CD4-positive, alpha-beta T cell treated with Interferon alpha-2 for 1 hour (primary cell): Measurements from ENCODE around the gene SLC9C2.
"Not testable (repeated sequence)": the region's sequence is repeated elsewhere in the genome, so short reads cannot be mapped to it uniquely, and the experiment has no call there.

Source experiments
- DNase-seq, 2 donors: peaks; one replicate each; pipeline ENCODE4 v3.0.0-alpha.2; 2020 to 2022

Gene SLC9C2

GRCh38 chr1:173529106-173529505, 73.8 kb downstream of the SLC9C2 start:
- DNase-seq, result no peak

DNA sequence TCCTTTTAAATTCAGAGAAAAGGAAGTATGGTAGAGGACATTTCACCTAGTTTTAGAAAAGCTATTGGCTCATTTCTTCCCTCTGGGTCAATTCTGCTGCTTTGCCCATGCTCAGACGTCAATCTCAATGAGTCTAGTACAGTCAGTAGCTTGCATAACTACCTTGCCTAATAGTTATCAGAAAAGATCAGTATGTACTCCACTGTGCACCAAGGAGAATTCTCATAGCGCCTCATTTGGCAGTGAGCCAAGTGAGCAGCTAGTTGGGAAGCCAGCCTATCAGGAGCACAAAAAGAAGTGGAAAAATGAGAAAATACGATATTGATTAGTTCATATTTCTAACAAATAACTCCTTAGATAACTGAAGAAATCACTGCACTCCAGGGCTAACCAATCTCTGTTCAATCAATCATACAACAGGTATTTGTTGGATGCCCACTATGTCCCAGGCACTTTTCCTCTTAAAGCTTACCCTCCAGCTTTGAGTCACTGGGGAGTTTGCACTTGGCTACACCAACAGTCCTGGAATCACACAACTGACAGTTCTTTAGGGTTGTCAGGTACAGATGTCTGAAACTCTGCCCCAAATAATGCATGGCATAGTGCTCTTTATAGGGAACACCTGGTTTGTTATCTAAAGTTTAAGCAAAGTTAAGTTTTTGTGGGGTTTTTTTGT, 75.6 kb downstream of the SLC9C2 start:
- DNase-seq, result no peak

- DNase-seq, result no peak
These were observed 76.9 kb downstream of the SLC9C2 start for GRCh38 chr1:173525926-173526325.

GRCh38 chr1:173523329-173523728, 79.5 kb downstream of the SLC9C2 start:
- DNase-seq, result no peak

DNA sequence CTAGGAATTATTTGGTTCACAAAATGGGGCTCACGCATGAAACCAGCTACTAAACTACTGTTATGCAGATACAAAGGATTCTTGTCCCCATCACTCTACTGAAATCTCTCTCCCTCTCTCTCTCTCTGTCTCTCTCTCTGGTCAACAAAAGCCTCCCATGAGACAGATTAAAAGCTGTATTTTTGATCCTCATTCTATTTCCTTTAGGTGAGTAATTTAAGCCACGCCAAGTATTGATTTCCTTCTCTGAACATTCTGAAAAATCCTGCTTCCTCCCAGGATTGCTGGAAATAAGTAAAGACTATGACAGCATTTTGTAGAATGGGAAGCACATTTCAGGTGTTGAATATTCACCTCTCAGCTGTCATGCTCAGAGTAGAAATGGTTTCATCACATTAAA, 82.1 kb downstream of the SLC9C2 start:
- DNase-seq, result no peak

- not testable (repeated sequence) for DNase-seq
These were observed 88.4 kb downstream of the SLC9C2 start for GRCh38 chr1:173514503-173514902.

- no peak for DNase-seq
These were observed 93.1 kb downstream of the SLC9C2 start for GRCh38 chr1:173509797-173510196.

DNA sequence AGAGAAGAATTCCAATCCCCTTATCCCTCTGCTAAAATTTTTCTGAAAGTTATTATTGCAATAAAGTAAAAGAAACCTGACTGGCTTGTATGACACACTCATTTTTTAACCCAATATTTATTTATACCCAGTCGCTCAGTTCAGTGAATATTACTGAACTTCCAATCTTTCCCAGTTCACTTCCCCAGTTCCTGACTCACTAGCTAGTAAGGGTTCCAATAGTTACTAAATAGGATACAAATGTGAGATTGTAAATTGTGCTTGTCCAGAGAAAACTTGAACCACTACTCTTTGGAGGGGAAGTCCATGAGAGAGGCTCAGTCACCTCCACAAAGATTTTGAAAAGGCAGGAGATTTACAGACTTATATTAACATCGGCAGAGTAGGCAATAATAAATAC, 94.3 kb downstream of the SLC9C2 start:
- DNase-seq, result no peak

- no peak for DNase-seq
These were observed 95.0 kb downstream of the SLC9C2 start for GRCh38 chr1:173507847-173508209.

- DNase-seq, result no peak
These were observed 95.5 kb downstream of the SLC9C2 start for GRCh38 chr1:173507205-173507846.

DNA sequence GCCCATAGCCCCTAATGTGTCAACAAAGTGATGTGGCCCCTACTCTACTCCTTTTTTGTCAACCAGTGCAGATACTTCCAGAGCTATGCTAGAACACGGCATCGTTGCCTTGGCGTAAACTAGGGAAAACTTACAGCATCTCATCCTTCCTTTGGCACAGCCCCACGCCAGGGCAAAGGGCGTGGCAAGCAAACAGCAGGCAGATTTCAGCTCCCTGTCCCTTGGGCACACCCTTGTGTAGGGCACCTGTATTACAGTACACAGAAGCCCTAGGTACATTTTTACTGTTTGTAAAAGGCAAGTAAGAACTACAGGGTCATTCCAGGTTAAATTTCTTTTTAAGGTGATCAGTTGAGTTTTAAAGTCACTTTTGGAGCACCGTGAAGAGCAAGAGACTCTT, 96.4 kb downstream of the SLC9C2 start:
- DNase-seq, result no peak

DNA sequence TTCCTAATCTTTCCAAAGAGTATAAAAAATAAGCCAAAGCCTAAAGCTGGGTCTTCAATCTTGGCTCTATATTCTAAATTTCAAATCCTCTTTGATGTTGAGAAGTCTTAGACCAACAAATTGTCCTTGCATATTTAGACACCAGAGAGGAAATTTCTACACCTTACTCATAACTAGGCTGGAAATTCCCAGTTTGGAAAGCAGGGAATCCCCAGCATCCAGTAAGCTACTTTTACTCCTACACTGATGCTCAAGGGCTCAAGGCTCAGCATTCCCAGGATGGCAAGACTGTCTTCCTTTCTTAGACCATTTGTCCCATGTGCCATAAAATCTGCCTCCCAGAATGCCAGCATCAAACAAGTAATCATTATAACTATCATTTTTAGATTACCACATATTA, 97.5 kb downstream of the SLC9C2 start:
- DNase-seq, result no peak

- no peak for DNase-seq
These were observed 98.6 kb downstream of the SLC9C2 start for GRCh38 chr1:173504268-173504667.

- DNase-seq, result no peak
These were observed 99.5 kb downstream of the SLC9C2 start for GRCh38 chr1:173503391-173503790.

GRCh38 chr1:173502104-173502503, 100.8 kb downstream of the SLC9C2 start:
- no peak for DNase-seq

DNA sequence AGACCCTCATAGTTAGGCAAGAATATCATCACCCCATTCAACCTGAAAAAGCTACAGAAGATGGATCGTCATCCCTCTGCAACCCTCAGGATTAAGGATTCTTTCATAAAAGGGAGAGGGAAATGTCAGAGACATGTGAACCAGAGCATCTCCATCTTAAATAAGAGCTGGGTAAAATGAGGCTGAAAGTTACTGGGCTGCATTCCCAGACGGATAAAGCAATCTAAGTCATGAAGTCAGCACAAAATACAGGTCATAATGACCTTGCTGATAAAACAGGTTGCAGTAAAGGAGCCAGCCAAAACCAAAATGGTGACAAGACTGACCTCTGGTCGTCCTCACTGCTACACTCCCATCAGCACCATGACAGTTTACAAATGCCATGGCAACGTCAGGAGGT, 103.1 kb downstream of the SLC9C2 start:
- no peak for DNase-seq

GRCh38 chr1:173496757-173497320, 106.0 kb downstream of the SLC9C2 start:
- no peak for DNase-seq

DNA sequence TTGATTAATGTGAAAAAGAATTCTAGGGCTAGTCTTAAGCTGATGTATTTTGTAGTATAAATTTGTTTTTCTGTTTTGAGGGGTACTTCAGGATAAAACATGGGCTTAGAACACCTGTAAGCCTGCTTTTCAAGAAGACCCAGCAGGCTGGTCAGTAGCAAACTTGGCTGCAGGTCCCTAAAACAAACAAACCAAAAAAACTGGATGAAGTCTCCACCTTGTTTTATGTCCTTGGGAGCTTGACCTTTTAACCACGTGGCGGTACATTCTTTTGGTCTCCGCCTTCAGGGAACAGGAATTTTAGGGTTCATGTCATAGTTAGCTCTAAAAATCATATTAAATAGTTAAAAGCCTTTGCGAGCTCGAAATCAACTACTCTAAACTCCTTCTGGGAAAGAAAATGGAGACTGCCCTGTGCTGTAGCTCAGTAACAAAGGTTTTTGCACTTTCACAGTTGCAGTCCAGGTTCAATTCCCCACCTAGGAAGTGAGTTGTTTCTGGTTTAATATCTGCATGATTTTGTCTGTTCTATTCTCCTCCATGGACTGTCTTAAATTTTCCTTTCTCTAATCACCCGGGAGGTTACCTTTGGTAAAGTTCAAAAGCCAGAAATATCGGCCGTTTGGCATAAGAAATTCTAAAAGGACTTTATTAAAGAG, 107.1 kb downstream of the SLC9C2 start:
- no peak for DNase-seq

DNA sequence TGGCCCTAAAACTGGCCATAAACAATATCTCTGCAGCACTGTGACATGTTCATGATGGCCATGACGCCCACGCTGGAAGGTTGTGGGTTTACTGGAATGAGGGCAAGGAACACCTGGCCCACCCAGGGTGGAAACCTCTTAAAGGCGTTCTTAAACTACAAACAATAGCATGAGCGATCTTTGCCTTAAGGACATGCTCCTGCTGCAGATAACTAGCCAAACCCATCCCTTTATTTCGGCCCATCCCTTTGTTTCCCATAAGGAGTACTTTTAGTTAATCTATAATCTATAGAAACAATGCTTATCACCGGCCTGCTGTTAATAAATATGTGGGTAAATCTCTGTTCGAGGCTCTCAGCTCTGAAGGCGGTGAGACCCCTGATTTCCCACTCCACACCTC, 109.7 kb downstream of the SLC9C2 start:
- DNase-seq, result not testable (repeated sequence)

GRCh38 chr1:173491508-173491907, 111.4 kb downstream of the SLC9C2 start:
- DNase-seq, result no peak

DNA sequence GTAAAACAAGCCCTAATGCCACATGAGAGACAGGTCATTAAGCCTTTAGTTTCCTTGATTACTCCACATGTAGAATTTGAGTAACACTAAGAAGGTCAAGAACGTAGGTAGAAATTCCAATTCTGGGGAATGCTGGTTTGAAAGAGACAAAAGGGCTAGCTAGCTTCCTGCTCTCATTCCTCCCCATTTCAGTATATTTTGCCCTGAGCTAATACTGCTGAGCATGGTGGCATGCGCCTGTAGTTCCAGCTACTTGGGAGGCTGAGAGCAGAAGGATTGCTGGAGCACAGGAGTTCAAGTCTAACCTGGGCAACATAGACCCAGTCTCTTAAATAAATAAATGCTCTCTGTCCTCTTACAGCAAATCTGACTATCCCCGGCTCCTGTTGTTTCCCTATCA, 112.9 kb downstream of the SLC9C2 start:
- DNase-seq, result no peak

DNA sequence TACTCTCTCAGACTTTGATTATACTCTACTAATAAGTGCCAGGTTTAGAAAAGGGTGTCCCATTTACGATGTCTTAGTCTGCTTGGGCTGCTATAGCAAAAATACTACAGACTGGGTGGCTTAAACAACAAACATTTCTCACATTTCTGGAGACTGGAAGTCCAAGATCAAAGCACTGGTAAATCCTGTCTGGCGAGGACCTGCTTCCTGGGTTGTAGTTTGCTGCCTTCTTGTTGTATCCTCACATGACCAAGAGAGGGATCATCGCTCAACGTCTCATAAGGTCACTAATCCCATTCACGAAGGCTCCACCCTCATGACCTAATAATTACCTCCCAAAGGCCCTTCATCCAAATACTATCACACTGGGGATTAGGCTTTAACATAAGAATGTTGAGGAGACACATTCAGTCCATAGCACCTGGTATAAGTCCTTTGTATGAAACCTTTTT, 113.7 kb downstream of the SLC9C2 start:
- DNase-seq, result no peak

- DNase-seq, result no peak
These were observed 114.9 kb downstream of the SLC9C2 start for GRCh38 chr1:173488001-173488400.

DNA sequence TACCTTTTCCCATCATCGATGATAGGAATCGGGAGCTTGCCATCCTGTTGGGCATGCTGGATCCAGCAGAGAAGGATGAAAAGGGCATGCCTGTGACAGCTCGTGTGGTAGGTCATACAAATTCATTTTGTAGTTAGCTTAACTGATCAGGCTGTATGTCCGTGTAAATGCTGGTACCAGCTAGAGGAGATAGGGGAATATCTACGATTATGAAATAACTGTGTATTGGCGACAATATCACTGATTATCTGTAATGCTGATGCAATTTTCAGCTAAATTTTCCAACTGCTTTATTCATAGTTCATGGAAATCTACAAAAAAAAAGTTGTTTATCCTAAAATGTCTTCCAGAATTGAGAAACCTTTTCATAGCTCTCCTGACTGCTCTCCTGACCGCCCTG, 117.5 kb downstream of the SLC9C2 start:
- no peak for DNase-seq
